WTC11 (cell line): ENCODE data around the gene CUL9. TPM values are rescaled to one million over a fixed set of nuclear protein-coding genes. Genes with fewer than 3 reads are reported as not detected.

Experiments
- AR ChIP-seq: fragments of 250-450 bp; sonication (Bioruptor Pico); IDR thresholded peaks from 2 replicates; pipeline ENCODE4 v1.9.0; 2021; ENCODE audit warnings: mild to moderate bottlenecking
- ATF3 ChIP-seq: sonication (generic); formaldehyde crosslinking; conservative IDR thresholded peaks from 2 replicates; pipeline ENCODE4 v1.8.1; 2022; ENCODE audit warnings: mild to moderate bottlenecking, missing genetic modification reagents
- CREB1 ChIP-seq: sonication (generic); formaldehyde crosslinking; IDR thresholded peaks from 2 replicates; pipeline ENCODE4 v1.8.0; 2023; ENCODE audit warnings: mild to moderate bottlenecking, missing genetic modification reagents
- CREM ChIP-seq: sonication (generic); formaldehyde crosslinking; IDR thresholded peaks from 2 replicates; pipeline ENCODE4 v1.8.1; 2022; ENCODE audit warnings: mild to moderate bottlenecking, missing genetic modification reagents, moderate library complexity
- CTCF ChIP-seq: fragments of 200-600 bp; IDR thresholded peaks from 2 replicates; pipeline ENCODE4 v1.8.0; 2022; ENCODE audit warnings: antibody characterized with exemption
- FOXP1 ChIP-seq: sonication (generic); formaldehyde crosslinking; IDR thresholded peaks from 2 replicates; pipeline ENCODE4 v1.8.0; 2022; ENCODE audit warnings: missing genetic modification reagents, mild to moderate bottlenecking, moderate library complexity, borderline replicate concordance
- FOXP4 ChIP-seq: sonication (generic); formaldehyde crosslinking; IDR thresholded peaks from 2 replicates; pipeline ENCODE4 v1.8.0; 2022; ENCODE audit warnings: mild to moderate bottlenecking, missing genetic modification reagents
- GRHL2 ChIP-seq: fragments of 250-450 bp; sonication (Bioruptor Pico); IDR thresholded peaks from 2 replicates; pipeline ENCODE4 v1.8.0; 2022; ENCODE audit warnings: mild to moderate bottlenecking, moderate library complexity; ENCODE audit not compliant: insufficient replicate concordance, severe bottlenecking
- IRF1 ChIP-seq: sonication (generic); formaldehyde crosslinking; IDR thresholded peaks from 2 replicates; pipeline ENCODE4 v1.8.0; 2023; ENCODE audit warnings: missing genetic modification reagents
- MYBL2 ChIP-seq: sonication (generic); formaldehyde crosslinking; IDR thresholded peaks from 2 replicates; pipeline ENCODE4 v1.8.1; 2023; ENCODE audit warnings: mild to moderate bottlenecking, moderate library complexity, missing genetic modification reagents
- NR3C1 ChIP-seq: sonication (generic); formaldehyde crosslinking; conservative IDR thresholded peaks from 2 replicates; pipeline ENCODE4 v1.8.1; 2023; ENCODE audit warnings: low read depth, mild to moderate bottlenecking, missing genetic modification reagents
- PREB ChIP-seq: sonication (generic); formaldehyde crosslinking; IDR thresholded peaks from 2 replicates; pipeline ENCODE4 v1.8.1; 2022; ENCODE audit warnings: mild to moderate bottlenecking, missing genetic modification reagents, moderate library complexity, borderline replicate concordance
- RELA ChIP-seq: sonication (generic); formaldehyde crosslinking; IDR thresholded peaks from 2 replicates; pipeline ENCODE4 v1.8.1; 2022; ENCODE audit warnings: missing genetic modification reagents, mild to moderate bottlenecking, borderline replicate concordance
- STAT6 ChIP-seq: sonication (generic); formaldehyde crosslinking; conservative IDR thresholded peaks from 2 replicates; pipeline ENCODE4 v1.8.1; 2023; ENCODE audit warnings: mild to moderate bottlenecking, low read depth, missing genetic modification reagents, moderate library complexity
- TEAD4 ChIP-seq: sonication (generic); formaldehyde crosslinking; IDR thresholded peaks from 2 replicates; pipeline ENCODE4 v1.8.0; 2022; ENCODE audit warnings: mild to moderate bottlenecking, missing genetic modification reagents
- ZNF263 ChIP-seq: sonication (generic); formaldehyde crosslinking; IDR thresholded peaks from 2 replicates; pipeline ENCODE4 v1.8.1; 2022; ENCODE audit warnings: low read depth, mild to moderate bottlenecking, moderate library complexity, missing genetic modification reagents
- ZNF317 ChIP-seq: sonication (generic); formaldehyde crosslinking; IDR thresholded peaks from 2 replicates; pipeline ENCODE4 v1.8.1; 2023; ENCODE audit warnings: low read depth, mild to moderate bottlenecking, moderate library complexity, missing genetic modification reagents, borderline replicate concordance
- ZNF416 ChIP-seq: fragments of 250-450 bp; sonication (Bioruptor Pico); IDR thresholded peaks from 2 replicates; pipeline ENCODE4 v1.9.0; 2021; ENCODE audit warnings: mild to moderate bottlenecking, inconsistent platforms
- ZNF532 ChIP-seq: fragments of 250-450 bp; sonication (Bioruptor Pico); IDR thresholded peaks from 2 replicates; pipeline ENCODE4 v1.9.0; 2021; ENCODE audit warnings: mild to moderate bottlenecking, borderline replicate concordance
- ZNF671 ChIP-seq: fragments of 250-450 bp; sonication (Bioruptor Pico); IDR thresholded peaks from 2 replicates; pipeline ENCODE4 v1.8.0; 2021; ENCODE audit warnings: mild to moderate bottlenecking
- total RNA-seq: library from RNA; stranded (reverse); gene quantifications from 3 replicates; pipeline ENCODE4 v1.2.3, GENCODE V29; 2021

The CUL9 gene
- total RNA-seq, 1 experiment from 2014 or later, result 15.2 TPM

- TF ChIP-seq MYBL2 (CRISPR knock-in tag) (no peak), TEAD4 (CRISPR knock-in tag) (no peak), FOXP4 (CRISPR knock-in tag) (no peak), ZNF263 (CRISPR knock-in tag) (peak; percentile 75; the same call in 1 of the 2 replicates), NR3C1 (CRISPR knock-in tag) (no peak), CREM (no peak), RELA (CRISPR knock-in tag) (no peak), AR (no peak), ATF3 (CRISPR knock-in tag) (no peak), GRHL2 (CRISPR knock-in tag) (no peak), PREB (CRISPR knock-in tag) (no peak), ZNF317 (CRISPR knock-in tag) (no peak), STAT6 (CRISPR knock-in tag) (no peak), ZNF532 (0 out of 2 replicates have a peak, but pooled peaks have one; percentile 58), CTCF (no peak), IRF1 (CRISPR knock-in tag) (no peak), FOXP1 (no peak), ZNF671 (no peak), CREB1 (no peak), ZNF416 (CRISPR knock-in tag) (no peak)
These were observed 7.5 kb upstream of the CUL9 start (continued) for GRCh38 chr6:43174263-43175112.
